ENCODE data around the gene CST3. TPM values are rescaled to one million over a fixed set of nuclear protein-coding genes. Genes with fewer than 3 reads are reported as not detected.

CST3 gene
- total RNA-seq, 1 donor from 2014 or later = 727 TPM

- Histone ChIP-seq H3K27me3 (ENCODE audit: low read depth) (no peaks in the 10 kb centered on the region), H3K4me1 (no peaks in the 10 kb centered on the region), H3K27ac (no peak overlapping the region), H3K4me3 (no peak overlapping the region), H3K36me3 (no peaks in the 10 kb centered on the region), H3K9me3 (no peaks in the 10 kb centered on the region)
- DNase-seq (no peak), ATAC-seq (no peak)
- no peak for TF ChIP-seq CTCF (IDR thresholded peaks at IDR 0.05)
- intact Hi-C loops (cut with DNase I) = no loop called here
These were observed 45.5 kb upstream of the CST3 start for GRCh38 chr20:23683281-23683680.

- peak in 1 of 2 donors; percentile 32 for ATAC-seq
- Histone ChIP-seq H3K36me3 (no peaks in the 10 kb centered on the region), H3K9me3 (no peaks in the 10 kb centered on the region), H3K27me3 (ENCODE audit: low read depth) (no peaks in the 10 kb centered on the region), H3K4me1 (no peaks in the 10 kb centered on the region), H3K27ac (no peak overlapping the region), H3K4me3 (no peak overlapping the region)
- intact Hi-C loops (cut with DNase I) = no loop called here
- TF ChIP-seq CTCF (IDR thresholded peaks at IDR 0.05) = no peak
- no peak for DNase-seq
These were observed 42.4 kb upstream of the CST3 start for GRCh38 chr20:23680146-23680545.

GRCh38 chr20:23679133-23680092 is 41.7 kb upstream of the CST3 start:
- Histone ChIP-seq H3K27me3 (ENCODE audit: low read depth) (no peaks in the 10 kb centered on the region), H3K4me1 (no peaks in the 10 kb centered on the region), H3K27ac (no peak overlapping the region), H3K4me3 (no peak overlapping the region), H3K9me3 (no peaks in the 10 kb centered on the region), H3K36me3 (no peaks in the 10 kb centered on the region)
- TF ChIP-seq CTCF (IDR thresholded peaks at IDR 0.05) = no peak
- ATAC-seq (no peak), DNase-seq (no peak)
- intact Hi-C loops (cut with DNase I) = no loop called here

- Histone ChIP-seq H3K36me3 (no peaks in the 10 kb centered on the region), H3K4me3 (no peak overlapping the region), H3K9me3 (no peaks in the 10 kb centered on the region), H3K4me1 (no peaks in the 10 kb centered on the region), H3K27ac (no peak overlapping the region), H3K27me3 (ENCODE audit: low read depth) (no peaks in the 10 kb centered on the region)
- DNase-seq = no peak
- intact Hi-C loops (cut with DNase I) = no loop called here
- no peak for TF ChIP-seq CTCF (IDR thresholded peaks at IDR 0.05)
- ATAC-seq = no peak
These were observed 35.5 kb upstream of the CST3 start for GRCh38 chr20:23673209-23673608.

GRCh38 chr20:23672158-23672557 is 34.4 kb upstream of the CST3 start:
- no peaks in the 10 kb centered on the region for H3K9me3 ChIP-seq
- TF ChIP-seq CTCF (IDR thresholded peaks at IDR 0.05) = no peak
- H3K4me1 ChIP-seq = no peaks in the 10 kb centered on the region
- H3K27ac ChIP-seq = no peak overlapping the region
- intact Hi-C loops (cut with DNase I) = no loop called here
- DNase-seq (no peak), ATAC-seq (no peak)
- H3K4me3 ChIP-seq = no peak overlapping the region
- H3K36me3 ChIP-seq = no peaks in the 10 kb centered on the region
- H3K27me3 ChIP-seq (ENCODE audit: low read depth) = no peaks in the 10 kb centered on the region
